Brain microvascular endothelial cell (primary cell): ENCODE data around the gene PPM1N.
A peak's percentile ranks its signal among the peaks of the same experiment; 100 is the strongest.

ENCODE experiments used
- DNase-seq: peaks from one replicate; pipeline ENCODE4 v3.0.0-alpha.2; 2020
- H3K27ac ChIP-seq: fragments of 250-450 bp; sonication (Bioruptor Pico); 2 replicates; pipeline ENCODE4 v1.5.1; 2020; ENCODE audit warnings: mild to moderate bottlenecking, moderate library complexity
- H3K27me3 ChIP-seq: fragments of 250-450 bp; sonication (Bioruptor Pico); replicated peaks from 2 replicates; pipeline ENCODE4 v1.5.1; 2020; ENCODE audit warnings: mild to moderate bottlenecking
- H3K36me3 ChIP-seq: fragments of 250-450 bp; sonication (Bioruptor Pico); replicated peaks from 2 replicates; pipeline ENCODE4 v1.5.1; 2020; ENCODE audit warnings: mild to moderate bottlenecking
- H3K4me3 ChIP-seq: 2 replicates; pipeline ENCODE4 v1.5.1; 2011; ENCODE audit warnings: low read depth, mild to moderate bottlenecking, control low read depth, low read length, moderate library complexity
- in situ Hi-C: cut with HindIII; loops from 2 replicates; pipeline ENCODE4 v1.10.0; 2017; ENCODE audit warnings: low sequenced_read_pairs, low pct_ligation_motif_present
- TF ChIP-seq, protein P1 (sequence below): IDR thresholded peaks from 2 replicates; pipeline ENCODE4 v1.5.1; 2011; ENCODE audit warnings: low read depth, mild to moderate bottlenecking, moderate library complexity, low read length, control low read depth, inconsistent platforms; ENCODE audit errors: missing control alignments

PPM1N gene

DNA sequence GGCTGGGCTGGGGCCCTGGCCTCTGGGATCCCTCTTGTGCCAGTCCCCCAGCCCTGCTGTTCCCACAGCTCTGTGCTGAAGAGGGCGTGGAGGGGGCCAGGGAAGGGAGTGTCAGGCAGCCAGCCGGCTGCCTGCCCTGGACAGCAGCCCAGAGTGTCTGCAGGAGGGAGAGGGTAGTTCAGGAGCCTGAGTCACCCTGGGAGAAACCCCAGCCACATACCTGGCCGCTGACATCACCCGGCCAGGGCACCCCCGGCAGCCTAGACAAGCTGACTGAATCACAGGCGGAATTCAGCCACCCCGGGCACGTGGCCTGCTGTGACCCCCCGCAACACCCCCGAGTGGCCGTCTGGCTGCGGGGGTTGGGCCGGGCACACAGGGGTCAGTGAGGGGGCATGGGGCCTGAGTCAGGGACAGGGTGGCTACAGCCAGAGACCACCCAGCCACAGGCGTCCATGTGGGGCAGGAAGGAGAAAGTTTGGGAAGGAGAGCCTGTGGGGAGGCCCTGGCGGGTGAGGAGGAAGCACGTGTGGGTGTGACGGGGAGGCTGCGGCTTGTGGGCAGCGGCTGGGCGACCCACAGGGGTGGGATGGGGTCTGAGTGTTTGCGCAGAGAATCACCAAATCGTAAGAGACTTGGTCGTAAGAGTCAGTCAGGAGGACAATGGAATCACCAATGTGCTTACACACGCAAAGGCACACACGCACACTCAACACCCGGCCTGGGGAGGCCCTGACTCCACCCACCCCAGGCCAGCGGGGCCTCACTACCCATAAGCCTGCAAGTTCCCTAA, 42.3 kb upstream of the PPM1N start:
- Histone ChIP-seq H3K36me3 (no peaks in the 10 kb centered on the region), H3K27me3 (no peaks in the 10 kb centered on the region), H3K4me3 (no peak overlapping the region), H3K27ac (peak overlapping the region; percentile 99)
- peak; percentile 99 for DNase-seq
- in situ Hi-C loops: no loop called here
- TF ChIP-seq, protein P1, sequence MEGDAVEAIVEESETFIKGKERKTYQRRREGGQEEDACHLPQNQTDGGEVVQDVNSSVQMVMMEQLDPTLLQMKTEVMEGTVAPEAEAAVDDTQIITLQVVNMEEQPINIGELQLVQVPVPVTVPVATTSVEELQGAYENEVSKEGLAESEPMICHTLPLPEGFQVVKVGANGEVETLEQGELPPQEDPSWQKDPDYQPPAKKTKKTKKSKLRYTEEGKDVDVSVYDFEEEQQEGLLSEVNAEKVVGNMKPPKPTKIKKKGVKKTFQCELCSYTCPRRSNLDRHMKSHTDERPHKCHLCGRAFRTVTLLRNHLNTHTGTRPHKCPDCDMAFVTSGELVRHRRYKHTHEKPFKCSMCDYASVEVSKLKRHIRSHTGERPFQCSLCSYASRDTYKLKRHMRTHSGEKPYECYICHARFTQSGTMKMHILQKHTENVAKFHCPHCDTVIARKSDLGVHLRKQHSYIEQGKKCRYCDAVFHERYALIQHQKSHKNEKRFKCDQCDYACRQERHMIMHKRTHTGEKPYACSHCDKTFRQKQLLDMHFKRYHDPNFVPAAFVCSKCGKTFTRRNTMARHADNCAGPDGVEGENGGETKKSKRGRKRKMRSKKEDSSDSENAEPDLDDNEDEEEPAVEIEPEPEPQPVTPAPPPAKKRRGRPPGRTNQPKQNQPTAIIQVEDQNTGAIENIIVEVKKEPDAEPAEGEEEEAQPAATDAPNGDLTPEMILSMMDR: peak; percentile 2

DNA sequence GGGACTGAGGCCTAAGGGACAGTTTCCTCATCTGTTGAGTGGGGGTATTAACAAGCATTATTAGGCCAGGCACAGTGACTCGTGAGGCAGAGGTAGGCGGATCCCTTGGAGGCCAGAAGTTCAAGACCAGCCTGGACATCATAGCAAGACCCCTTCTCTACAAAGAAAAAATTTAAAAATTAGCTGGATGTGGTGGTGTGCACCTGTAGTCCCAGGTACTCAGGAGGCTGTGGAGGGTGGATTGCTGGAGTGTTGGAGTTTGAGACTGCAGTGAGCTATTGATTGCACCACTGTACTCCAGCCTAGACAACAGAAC, 41.8 kb upstream of the PPM1N start:
- Histone ChIP-seq H3K4me3 (no peak overlapping the region), H3K36me3 (no peaks in the 10 kb centered on the region), H3K27ac (peak overlapping the region; percentile 99), H3K27me3 (no peaks in the 10 kb centered on the region)
- no peak for DNase-seq
- in situ Hi-C loops: no loop called here
- TF ChIP-seq, protein P1: no peak

DNA sequence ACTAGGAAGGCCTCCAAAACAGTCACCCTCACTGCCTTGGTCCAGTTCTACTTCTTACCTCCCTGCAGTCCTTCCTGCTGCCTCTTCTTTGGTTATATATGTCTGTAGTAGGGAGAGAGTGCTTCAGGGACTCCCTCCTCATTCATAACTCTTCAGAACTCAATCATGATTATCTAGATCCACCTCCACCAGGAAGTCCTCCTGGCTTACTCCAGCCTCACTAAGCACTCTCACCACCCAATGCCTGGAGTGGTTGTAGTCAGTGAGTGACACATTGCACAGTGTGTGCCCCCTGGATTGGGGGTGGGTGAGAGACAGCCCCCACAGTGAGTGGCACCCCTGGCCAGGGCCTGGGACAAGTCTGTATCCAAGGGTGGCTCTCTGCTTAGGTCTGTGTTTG, 40.5 kb upstream of the PPM1N start:
- no peaks in the 10 kb centered on the region for H3K27me3 ChIP-seq
- H3K36me3 ChIP-seq: no peaks in the 10 kb centered on the region
- H3K4me3 ChIP-seq: no peak overlapping the region
- no peak for DNase-seq
- in situ Hi-C loops: no loop called here
- H3K27ac ChIP-seq: no peak overlapping the region
- TF ChIP-seq, protein P1: no peak

DNA sequence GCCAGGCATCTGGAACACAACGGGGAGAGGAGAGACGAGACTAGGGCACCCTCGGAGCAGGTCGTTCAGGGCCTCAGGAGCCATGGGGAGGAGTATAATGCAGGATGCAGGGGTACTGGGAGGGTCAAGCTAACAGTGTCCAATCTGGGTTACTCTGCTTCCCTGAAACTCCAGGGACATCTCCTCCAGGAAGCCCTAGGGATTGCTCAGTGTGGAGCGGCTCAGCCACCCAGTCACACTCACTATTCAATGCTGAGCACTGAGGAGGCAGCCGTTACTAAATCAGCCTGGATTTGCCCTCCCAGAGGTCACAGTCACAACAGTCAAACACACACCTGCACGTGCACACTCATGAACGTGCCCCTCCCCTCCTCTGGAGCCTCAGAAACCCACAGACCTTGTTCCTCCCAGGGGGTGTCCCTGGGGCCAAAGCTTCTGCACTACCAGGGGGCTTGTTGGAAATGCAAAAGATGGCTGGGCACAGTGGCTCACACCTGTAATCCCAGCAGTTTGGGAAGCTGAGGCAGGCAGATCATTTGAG, 37.4 kb upstream of the PPM1N start:
- in situ Hi-C loops: no loop called here
- TF ChIP-seq, protein P1: no peak
- H3K27me3 ChIP-seq: no peaks in the 10 kb centered on the region
- DNase-seq: no peak
- no peaks in the 10 kb centered on the region for H3K36me3 ChIP-seq
- no peak overlapping the region for H3K4me3 ChIP-seq
- no peak overlapping the region for H3K27ac ChIP-seq

DNA sequence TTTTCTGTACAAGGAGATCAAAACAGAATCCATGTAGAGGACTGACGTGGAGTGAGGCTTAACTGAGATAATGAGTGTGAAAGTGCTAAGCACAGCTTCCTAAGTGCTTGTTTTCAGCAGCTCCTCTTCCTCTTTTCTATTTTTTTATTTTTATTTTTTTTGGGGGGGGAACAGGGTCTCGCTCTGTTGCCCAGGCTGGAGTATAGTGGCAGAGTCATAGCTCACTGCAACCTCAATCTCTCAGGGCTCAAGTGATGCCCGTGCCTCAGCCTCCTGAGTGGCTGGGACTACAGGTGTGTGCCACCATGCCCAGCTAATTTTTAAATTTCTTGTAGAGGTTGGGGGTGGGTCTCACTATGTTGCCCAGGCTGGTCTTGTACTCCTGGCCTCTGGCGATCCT, 36.1 kb upstream of the PPM1N start:
- H3K27ac ChIP-seq: no peak overlapping the region
- TF ChIP-seq, protein P1: no peak
- no peak overlapping the region for H3K4me3 ChIP-seq
- H3K36me3 ChIP-seq: no peaks in the 10 kb centered on the region
- in situ Hi-C loops: no loop called here
- DNase-seq: no peak
- no peaks in the 10 kb centered on the region for H3K27me3 ChIP-seq

DNA sequence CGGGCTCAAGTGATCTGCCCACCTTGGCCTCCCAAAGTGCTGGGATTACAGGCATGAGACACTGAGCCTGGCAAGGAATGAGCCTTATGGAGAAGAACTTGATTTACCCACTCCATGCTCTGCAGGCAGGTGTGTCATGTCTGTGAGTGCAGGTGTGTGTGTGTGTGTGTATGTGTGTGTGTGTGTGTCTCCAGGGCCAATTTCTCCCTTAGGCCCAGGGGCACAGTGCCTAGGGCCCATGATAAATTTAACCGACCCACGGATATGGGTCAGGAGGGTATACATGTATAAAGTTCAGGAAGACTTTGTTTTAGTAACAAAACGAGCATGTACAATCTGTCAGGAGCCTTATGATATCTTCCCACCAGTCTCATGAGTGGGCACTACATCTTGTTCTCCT, 35.0 kb upstream of the PPM1N start:
- no peak for DNase-seq
- no peaks in the 10 kb centered on the region for H3K27me3 ChIP-seq
- in situ Hi-C loops: no loop called here

More for the DNA sequence above, 35.0 kb upstream of the PPM1N start:
- TF ChIP-seq, protein P1: no peak
- no peak overlapping the region for H3K4me3 ChIP-seq
- H3K36me3 ChIP-seq: no peaks in the 10 kb centered on the region
- no peak overlapping the region for H3K27ac ChIP-seq
